ENCODE measurements around the gene SLC9A2.

The SLC9A2 gene

GRCh38 chr2:102754456-102755145 is 135.2 kb downstream of the SLC9A2 start:
- no peak overlapping the region for H3K4me3 ChIP-seq (ENCODE audit: extremely low read depth, insufficient read depth, low read length, poor library complexity, severe bottlenecking)
- no peak overlapping the region for H3K27ac ChIP-seq (ENCODE audit: low read depth, low read length, severe bottlenecking)
- no peaks in the 10 kb centered on the region for H3K36me3 ChIP-seq (ENCODE audit: control insufficient read depth, insufficient read depth, low read length)
- no peaks in the 10 kb centered on the region for H3K4me1 ChIP-seq (ENCODE audit: control insufficient read depth, insufficient read depth, low read length, poor library complexity, severe bottlenecking)
- WGBS, 2 experiments (ENCODE audit: insufficient coverage in 2 of 2), result 80% methylated on average over 1 of the region's 3 CpGs; no CpG with 5 or more reads in 1 of the 2 experiments
- H3K9me3 ChIP-seq (ENCODE audit: control insufficient read depth, low read length), result no peaks in the 10 kb centered on the region

GRCh38 chr2:102755284-102755683 is 135.9 kb downstream of the SLC9A2 start:
- no peaks in the 10 kb centered on the region for H3K9me3 ChIP-seq (ENCODE audit: control insufficient read depth, low read length)
- H3K36me3 ChIP-seq (ENCODE audit: control insufficient read depth, insufficient read depth, low read length), result no peaks in the 10 kb centered on the region
- no peak overlapping the region for H3K4me3 ChIP-seq (ENCODE audit: extremely low read depth, insufficient read depth, low read length, poor library complexity, severe bottlenecking)
- no peaks in the 10 kb centered on the region for H3K4me1 ChIP-seq (ENCODE audit: control insufficient read depth, insufficient read depth, low read length, poor library complexity, severe bottlenecking)
- H3K27ac ChIP-seq (ENCODE audit: low read depth, low read length, severe bottlenecking), result no peak overlapping the region
- 80% methylated on average over 3 of the region's 4 CpGs; no CpG with 5 or more reads in 1 of the 2 experiments for WGBS, 2 experiments (ENCODE audit: insufficient coverage in 2 of 2)

DNA sequence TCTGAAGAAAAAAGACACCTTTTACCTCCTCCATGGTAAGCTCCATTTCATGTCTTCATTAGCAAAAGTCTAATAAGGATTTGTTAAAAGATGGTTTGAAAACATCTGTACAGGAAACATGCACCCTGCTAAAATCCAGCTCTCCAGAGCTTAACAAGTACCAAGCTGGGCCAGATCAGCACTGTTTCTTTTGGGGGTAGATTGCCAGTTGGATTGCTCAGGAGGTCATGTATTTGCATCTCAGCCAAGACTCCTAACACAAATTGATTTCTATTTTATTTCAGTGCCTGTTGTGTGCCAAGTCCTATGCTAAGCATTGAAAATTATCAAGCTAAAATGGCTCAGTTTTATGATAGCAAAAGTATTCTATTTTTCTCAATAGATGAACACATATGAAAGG is 139.1 kb downstream of the SLC9A2 start:
- no peaks in the 10 kb centered on the region for H3K36me3 ChIP-seq (ENCODE audit: control insufficient read depth, insufficient read depth, low read length)
- H3K27ac ChIP-seq (ENCODE audit: low read depth, low read length, severe bottlenecking), result no peak overlapping the region
- H3K4me3 ChIP-seq (ENCODE audit: extremely low read depth, insufficient read depth, low read length, poor library complexity, severe bottlenecking), result no peak overlapping the region
- H3K4me1 ChIP-seq (ENCODE audit: control insufficient read depth, insufficient read depth, low read length, poor library complexity, severe bottlenecking), result no peaks in the 10 kb centered on the region
- no peaks in the 10 kb centered on the region for H3K9me3 ChIP-seq (ENCODE audit: control insufficient read depth, low read length)
